A549 (cell line): ENCODE results near the gene DYNLT4.

Experiments used
- CHD2 ChIP-seq: fragments of 150-350 bp; IDR thresholded peaks from 2 replicates; pipeline ENCODE4 v1.6.1; 2014; ENCODE audit warnings: low read length; ENCODE audit not compliant: partially characterized antibody
- ESRRA ChIP-seq: fragments of 150-350 bp; IDR thresholded peaks from 2 replicates; pipeline ENCODE4 v1.6.1; 2014; ENCODE audit warnings: mild to moderate bottlenecking, low read length, borderline replicate concordance
- HOXA7 ChIP-seq: fragments of 250-450 bp; sonication (Bioruptor Pico); IDR thresholded peaks from 2 replicates; pipeline ENCODE4 v1.5.0; 2020; ENCODE audit warnings: mild to moderate bottlenecking, moderate library complexity
- KDM1A ChIP-seq: fragments of 200-600 bp; sonication (generic); IDR thresholded peaks from 2 replicates; pipeline ENCODE4 v1.6.1; 2016; ENCODE audit warnings: low read depth, mild to moderate bottlenecking
- MAFK ChIP-seq: fragments of 450-650 bp; IDR thresholded peaks from 2 replicates; pipeline ENCODE4 v1.6.1; 2014; ENCODE audit not compliant: partially characterized antibody
- NR3C1 ChIP-seq: fragments of >200 bp; sonication (Bioruptor Twin); formaldehyde crosslinking; IDR thresholded peaks from 3 replicates; pipeline ENCODE4 v1.6.1; 2017
- PHF8 ChIP-seq: fragments of 200-600 bp; sonication (generic); IDR thresholded peaks from 2 replicates; pipeline ENCODE4 v1.6.1; 2016; ENCODE audit warnings: low read depth, mild to moderate bottlenecking, antibody characterized with exemption, moderate library complexity, borderline replicate concordance
- POLR2A ChIP-seq: IDR thresholded peaks from 2 replicates; pipeline ENCODE4 v1.6.1; 2012; ENCODE audit warnings: mild to moderate bottlenecking, low read length
- RAD21 ChIP-seq, 2 experiments: fragments of >200 bp in 1 of 2; sonication (Bioruptor Twin) in 1 of 2; formaldehyde crosslinking in 1 of 2; IDR thresholded peaks in 1 of 2; conservative IDR thresholded peaks in 1 of 2; 2 replicates in 1 of 2; 3 replicates in 1 of 2; pipeline ENCODE4 v1.6.1; 2012 to 2018; ENCODE audit warnings: inconsistent platforms in 1 of 2
- RFX5 ChIP-seq: fragments of 450-650 bp; IDR thresholded peaks from 2 replicates; pipeline ENCODE4 v1.7.1; 2014; ENCODE audit warnings: antibody characterized with exemption, mild to moderate bottlenecking, moderate library complexity
- SMC3 ChIP-seq: fragments of >200 bp; sonication (Bioruptor Twin); formaldehyde crosslinking; IDR thresholded peaks from 3 replicates; pipeline ENCODE4 v1.6.1; 2018; ENCODE audit warnings: inconsistent platforms
- SREBF2 ChIP-seq: fragments of 450-650 bp; IDR thresholded peaks from 2 replicates; pipeline ENCODE4 v1.6.1; 2014; ENCODE audit warnings: mild to moderate bottlenecking, moderate library complexity
- TF ChIP-seq, protein P1 (sequence below): fragments of >200 bp; sonication (Bioruptor Twin); formaldehyde crosslinking; IDR thresholded peaks from 3 replicates; pipeline ENCODE4 v1.5.1; 2016
- TF ChIP-seq, protein P2 (sequence below): fragments of 200-600 bp; sonication (generic); IDR thresholded peaks from 2 replicates; pipeline ENCODE4 v1.6.1; 2016; ENCODE audit warnings: antibody characterized with exemption, mild to moderate bottlenecking, moderate library complexity

DNA sequence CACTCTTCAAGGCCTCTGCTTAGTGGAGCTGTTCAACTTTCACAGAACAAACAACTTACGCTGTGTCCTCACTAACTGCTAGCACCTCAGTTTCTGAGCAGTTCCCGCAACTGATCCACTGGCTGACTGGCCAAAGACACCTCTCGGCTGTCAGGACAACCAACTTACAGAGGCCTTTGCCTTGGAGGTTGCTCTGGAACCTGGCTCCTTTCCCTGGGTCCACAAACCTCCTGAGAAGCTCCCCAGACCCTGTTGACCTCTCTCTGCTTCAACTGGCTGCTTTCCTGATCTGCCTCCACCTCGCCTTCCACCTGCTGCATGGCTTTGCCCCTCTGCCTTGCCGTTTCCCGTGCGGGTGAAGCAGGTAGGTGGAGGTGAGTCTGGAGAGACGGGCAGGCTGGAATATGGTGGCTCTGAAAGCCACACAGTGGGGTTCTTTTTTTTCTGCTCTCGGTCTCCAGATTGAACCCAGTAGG is 14.1 kb upstream of the DYNLT4 start:
- TF ChIP-seq, protein P1, sequence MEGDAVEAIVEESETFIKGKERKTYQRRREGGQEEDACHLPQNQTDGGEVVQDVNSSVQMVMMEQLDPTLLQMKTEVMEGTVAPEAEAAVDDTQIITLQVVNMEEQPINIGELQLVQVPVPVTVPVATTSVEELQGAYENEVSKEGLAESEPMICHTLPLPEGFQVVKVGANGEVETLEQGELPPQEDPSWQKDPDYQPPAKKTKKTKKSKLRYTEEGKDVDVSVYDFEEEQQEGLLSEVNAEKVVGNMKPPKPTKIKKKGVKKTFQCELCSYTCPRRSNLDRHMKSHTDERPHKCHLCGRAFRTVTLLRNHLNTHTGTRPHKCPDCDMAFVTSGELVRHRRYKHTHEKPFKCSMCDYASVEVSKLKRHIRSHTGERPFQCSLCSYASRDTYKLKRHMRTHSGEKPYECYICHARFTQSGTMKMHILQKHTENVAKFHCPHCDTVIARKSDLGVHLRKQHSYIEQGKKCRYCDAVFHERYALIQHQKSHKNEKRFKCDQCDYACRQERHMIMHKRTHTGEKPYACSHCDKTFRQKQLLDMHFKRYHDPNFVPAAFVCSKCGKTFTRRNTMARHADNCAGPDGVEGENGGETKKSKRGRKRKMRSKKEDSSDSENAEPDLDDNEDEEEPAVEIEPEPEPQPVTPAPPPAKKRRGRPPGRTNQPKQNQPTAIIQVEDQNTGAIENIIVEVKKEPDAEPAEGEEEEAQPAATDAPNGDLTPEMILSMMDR: no peak
- TF ChIP-seq RFX5: no peak
- no peak for TF ChIP-seq ESRRA
- no peak for TF ChIP-seq POLR2A
- TF ChIP-seq KDM1A: no peak
- TF ChIP-seq RAD21 (conservative IDR thresholded peaks at IDR 0.05 in 1 of 2, IDR thresholded peaks at IDR 0.05 in 1 of 2): no peak
- no peak for TF ChIP-seq MAFK
- TF ChIP-seq PHF8: no peak
- TF ChIP-seq NR3C1: no peak
- TF ChIP-seq, protein P2, sequence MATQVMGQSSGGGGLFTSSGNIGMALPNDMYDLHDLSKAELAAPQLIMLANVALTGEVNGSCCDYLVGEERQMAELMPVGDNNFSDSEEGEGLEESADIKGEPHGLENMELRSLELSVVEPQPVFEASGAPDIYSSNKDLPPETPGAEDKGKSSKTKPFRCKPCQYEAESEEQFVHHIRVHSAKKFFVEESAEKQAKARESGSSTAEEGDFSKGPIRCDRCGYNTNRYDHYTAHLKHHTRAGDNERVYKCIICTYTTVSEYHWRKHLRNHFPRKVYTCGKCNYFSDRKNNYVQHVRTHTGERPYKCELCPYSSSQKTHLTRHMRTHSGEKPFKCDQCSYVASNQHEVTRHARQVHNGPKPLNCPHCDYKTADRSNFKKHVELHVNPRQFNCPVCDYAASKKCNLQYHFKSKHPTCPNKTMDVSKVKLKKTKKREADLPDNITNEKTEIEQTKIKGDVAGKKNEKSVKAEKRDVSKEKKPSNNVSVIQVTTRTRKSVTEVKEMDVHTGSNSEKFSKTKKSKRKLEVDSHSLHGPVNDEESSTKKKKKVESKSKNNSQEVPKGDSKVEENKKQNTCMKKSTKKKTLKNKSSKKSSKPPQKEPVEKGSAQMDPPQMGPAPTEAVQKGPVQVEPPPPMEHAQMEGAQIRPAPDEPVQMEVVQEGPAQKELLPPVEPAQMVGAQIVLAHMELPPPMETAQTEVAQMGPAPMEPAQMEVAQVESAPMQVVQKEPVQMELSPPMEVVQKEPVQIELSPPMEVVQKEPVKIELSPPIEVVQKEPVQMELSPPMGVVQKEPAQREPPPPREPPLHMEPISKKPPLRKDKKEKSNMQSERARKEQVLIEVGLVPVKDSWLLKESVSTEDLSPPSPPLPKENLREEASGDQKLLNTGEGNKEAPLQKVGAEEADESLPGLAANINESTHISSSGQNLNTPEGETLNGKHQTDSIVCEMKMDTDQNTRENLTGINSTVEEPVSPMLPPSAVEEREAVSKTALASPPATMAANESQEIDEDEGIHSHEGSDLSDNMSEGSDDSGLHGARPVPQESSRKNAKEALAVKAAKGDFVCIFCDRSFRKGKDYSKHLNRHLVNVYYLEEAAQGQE: no peak
- no peak for TF ChIP-seq SMC3
- TF ChIP-seq CHD2: no peak
- no peak for TF ChIP-seq SREBF2
- TF ChIP-seq HOXA7 (CRISPR knock-in tag): no peak
